HCT116 (cell line): ENCODE data around the gene DGKE. TPM values are rescaled to one million over a fixed set of nuclear protein-coding genes. Genes with fewer than 3 reads are reported as not detected.

ENCODE experiments used
- ATAC-seq: fragments of 200-7000 bp; cut with Tn5 transposase; 2 replicates; pipeline ENCODE4 v1.9.1; 2020; ENCODE audit warnings: mild to moderate bottlenecking, moderate library complexity
- BruUV-seq: library from RNA; stranded (reverse); fragments of 400-500 nt; replicated peaks from 2 replicates; lab custom pipeline; 2021; lab: Mats Ljungman, UMichigan
- CTCF ChIA-PET: fragments of 300-600 bp; sonication (Branson Sonifier 250); formaldehyde crosslinking; loops from one replicate; lab custom pipeline; 2021; ENCODE audit warnings: antibody characterized with exemption; lab: Charles Lee
- POLR2A ChIA-PET: fragments of 300-600, 350-600 bp; sonication (Branson Sonifier 250); formaldehyde crosslinking; loops from one replicate; lab custom pipeline; 2021; ENCODE audit warnings: antibody characterized with exemption; lab: Charles Lee
- RAD21 ChIA-PET, 2 experiments: fragments of 300-600 bp; sonication (Branson Sonifier 250); formaldehyde crosslinking; loops; one replicate each; lab custom pipeline; 2023; ENCODE audit warnings: low total read pairs in 2 of 2; ENCODE audit not compliant: uncharacterized antibody in 2 of 2, unreplicated experiment in 2 of 2, low non-redundant PET in 1 of 2; lab: Charles Lee
- DNase-seq: peaks from one replicate; pipeline ENCODE4 v3.0.0-alpha.2; 2010; ENCODE audit warnings: low read depth, low spot score
- H2AFZ ChIP-seq: fragments of 200-600 bp; shearing (Covaris generic), sonication (generic); 2 replicates; pipeline ENCODE4 v1.6.1; 2017; ENCODE audit warnings: low read depth, mixed run types, mixed read lengths, antibody characterized with exemption, low read length; ENCODE audit not compliant: poor library complexity, severe bottlenecking
- H3K27ac ChIP-seq: 2 replicates; pipeline ENCODE4 v1.5.1; 2012; ENCODE audit warnings: low read depth, low read length
- H3K27me3 ChIP-seq: fragments of 200-600 bp; sonication (generic); 2 replicates; pipeline ENCODE4 v1.6.1; 2016; ENCODE audit warnings: mixed run types, low read length, mixed read lengths; ENCODE audit not compliant: insufficient read depth
- H3K36me3 ChIP-seq, 2 experiments: fragments of 200-500 bp in 1 of 2; fragments of 200-600 bp in 1 of 2; sonication (Bioruptor generic) in 1 of 2; sonication (generic) in 1 of 2; 2 replicates each; pipeline versions ENCODE4 v1.5.1 to v1.6.1; 2014 to 2016; ENCODE audit warnings: low read length in 2 of 2, inconsistent platforms in 1 of 2, mixed read lengths in 1 of 2, mixed run types in 1 of 2; ENCODE audit not compliant: insufficient read depth in 2 of 2, control insufficient read depth in 1 of 2
- H3K4me1 ChIP-seq, 2 experiments: fragments of 200-600 bp in 1 of 2; sonication (generic) in 1 of 2; 2 replicates each; pipeline versions ENCODE4 v1.5.1 to v1.6.1; 2012 to 2017; ENCODE audit warnings: low read length in 2 of 2, inconsistent platforms in 1 of 2, mild to moderate bottlenecking in 1 of 2, mixed read lengths in 1 of 2, mixed run types in 1 of 2, moderate library complexity in 1 of 2; ENCODE audit not compliant: insufficient read depth in 2 of 2, control insufficient read depth in 1 of 2
- H3K4me2 ChIP-seq: fragments of 200-600 bp; sonication (generic); 2 replicates; pipeline ENCODE4 v1.6.1; 2017; ENCODE audit warnings: mixed run types, low read length, mixed read lengths
- H3K4me3 ChIP-seq, 2 experiments: fragments of 200-600 bp in 1 of 2; sonication (generic) in 1 of 2; replicated peaks in 1 of 2; 2 replicates each; pipeline ENCODE4 v1.5.1; 2011 to 2016; ENCODE audit warnings: low read length in 2 of 2, control low read depth in 1 of 2, low read depth in 1 of 2, mild to moderate bottlenecking in 1 of 2, mixed read lengths in 1 of 2, mixed run types in 1 of 2
- H3K79me2 ChIP-seq: fragments of 200-600 bp; sonication (generic); 2 replicates; pipeline ENCODE4 v1.6.1; 2017; ENCODE audit warnings: mild to moderate bottlenecking, mixed run types, low read length, moderate library complexity, mixed read lengths; ENCODE audit not compliant: insufficient read depth
- H3K9ac ChIP-seq: fragments of 200-600 bp; sonication (generic); 2 replicates; pipeline ENCODE4 v1.6.1; 2016; ENCODE audit warnings: low read length, mixed read lengths
- H3K9me2 ChIP-seq: fragments of 200-600 bp; sonication (generic), shearing (Covaris generic); 2 replicates; pipeline ENCODE4 v1.6.1; 2017; ENCODE audit warnings: mixed run types, mild to moderate bottlenecking, moderate library complexity; ENCODE audit not compliant: insufficient read depth
- H3K9me3 ChIP-seq, 2 experiments: fragments of 200-500 bp in 1 of 2; fragments of 200-600 bp in 1 of 2; sonication (Bioruptor generic) in 1 of 2; sonication (generic) in 1 of 2; 2 replicates each; pipeline ENCODE4 v1.6.1; 2014 to 2017; ENCODE audit warnings: low read length in 2 of 2, mixed read lengths in 2 of 2, inconsistent platforms in 1 of 2, low read depth in 1 of 2, mild to moderate bottlenecking in 1 of 2, mixed run types in 1 of 2, moderate library complexity in 1 of 2; ENCODE audit not compliant: control insufficient read depth in 1 of 2, insufficient read depth in 1 of 2
- H4K20me1 ChIP-seq: fragments of 200-600 bp; sonication (generic), shearing (Covaris generic); 2 replicates; pipeline ENCODE4 v1.6.1; 2017; ENCODE audit warnings: mixed run types, mild to moderate bottlenecking, moderate library complexity; ENCODE audit not compliant: insufficient read depth
- CBX3 ChIP-seq: IDR thresholded peaks from 2 replicates; pipeline ENCODE4 v1.6.1; 2012; ENCODE audit warnings: low read depth
- EGR1 ChIP-seq: IDR thresholded peaks from 2 replicates; pipeline ENCODE4 v1.6.1; 2012; ENCODE audit warnings: low read depth
- EZH2 ChIP-seq: fragments of 200-600 bp; sonication (generic); IDR thresholded peaks from 2 replicates; pipeline ENCODE4 v1.6.1; 2017; ENCODE audit warnings: antibody characterized with exemption, mixed run types
- JUND ChIP-seq: IDR thresholded peaks from 2 replicates; pipeline ENCODE4 v1.6.1; 2012
- POLR2A ChIP-seq: IDR thresholded peaks from 2 replicates; pipeline ENCODE4 v1.7.0; 2011; ENCODE audit warnings: borderline replicate concordance; ENCODE audit not compliant: insufficient read depth, insufficient read length; ENCODE audit errors: extremely low read depth
- SIN3A ChIP-seq: IDR thresholded peaks from 2 replicates; pipeline ENCODE4 v1.6.1; 2012; ENCODE audit warnings: low read depth
- SRF ChIP-seq: IDR thresholded peaks from 2 replicates; pipeline ENCODE4 v1.6.1; 2012; ENCODE audit warnings: low read depth
- TCF7L2 ChIP-seq: IDR thresholded peaks from 2 replicates; pipeline ENCODE4 v1.7.0; 2011; ENCODE audit warnings: borderline replicate concordance, inconsistent platforms; ENCODE audit not compliant: insufficient read depth, insufficient read length; ENCODE audit errors: extremely low read depth
- YY1 ChIP-seq: IDR thresholded peaks from 2 replicates; pipeline ENCODE4 v1.6.1; 2011; ENCODE audit warnings: low read length, low read depth, moderate library complexity, mild to moderate bottlenecking; ENCODE audit not compliant: insufficient replicate concordance; ENCODE audit errors: extremely low read depth
- intact Hi-C: fragments of 100-400 bp; cut with micrococcal nuclease; formaldehyde crosslinking; loops from 2 replicates; pipeline ENCODE4 v1.10.0; 2022
- total RNA-seq: library from RNA; stranded (reverse); gene quantifications from one replicate; pipeline ENCODE4 v1.2.1, GENCODE V29; 2021; ENCODE audit not compliant: unreplicated experiment
- TF ChIP-seq, protein P1 (sequence below): IDR thresholded peaks from 2 replicates; pipeline ENCODE4 v1.6.1; 2012; ENCODE audit warnings: low read depth
- TF ChIP-seq, protein P2 (sequence below): IDR thresholded peaks from 2 replicates; pipeline ENCODE4 v1.6.1; 2011; ENCODE audit warnings: mild to moderate bottlenecking, low read length, moderate library complexity; ENCODE audit not compliant: insufficient replicate concordance; ENCODE audit errors: extremely low read depth
- TF ChIP-seq, protein P3 (sequence below): IDR thresholded peaks from 2 replicates; pipeline ENCODE4 v1.6.1; 2012
- TF ChIP-seq, protein P4 (sequence below): IDR thresholded peaks from 2 replicates; pipeline ENCODE4 v1.6.1; 2012
- TF ChIP-seq, protein P5 (sequence below), 3 experiments: fragments of 200-600 bp in 1 of 3; sonication (generic) in 1 of 3; IDR thresholded peaks in 2 of 3; conservative IDR thresholded peaks in 1 of 3; 2 replicates each; pipeline ENCODE4 v1.5.1; 2012 to 2017; ENCODE audit warnings: low read depth in 2 of 3, low read length in 2 of 3, antibody characterized with exemption in 1 of 3, borderline replicate concordance in 1 of 3, control low read depth in 1 of 3, mild to moderate bottlenecking in 1 of 3, mixed read lengths in 1 of 3, mixed run types in 1 of 3, moderate library complexity in 1 of 3; ENCODE audit not compliant: insufficient read depth in 1 of 3

Gene DGKE
- total RNA-seq, 1 experiment from 2014 or later, result 5.2 TPM

DNA sequence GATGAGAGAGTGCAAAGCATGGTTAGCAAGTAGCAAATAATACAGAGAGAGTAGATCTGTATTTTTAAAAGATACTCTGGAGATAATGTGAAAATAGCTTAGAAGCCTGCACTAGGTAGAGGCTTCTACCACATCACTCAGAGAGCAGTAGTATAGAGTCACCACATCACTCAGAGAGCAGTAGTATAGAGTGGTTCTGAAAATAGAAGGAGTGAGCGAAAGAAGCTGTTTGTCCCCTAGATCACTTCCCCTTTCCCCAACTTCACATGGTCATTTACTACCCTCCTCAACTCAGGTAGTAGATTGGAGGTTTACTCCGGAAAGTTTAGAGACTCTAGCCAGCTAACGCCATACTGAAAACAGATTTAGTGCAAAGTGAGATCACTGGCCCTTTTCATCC is 17.1 kb downstream of the DGKE start (continued):
- TF ChIP-seq, protein P1, sequence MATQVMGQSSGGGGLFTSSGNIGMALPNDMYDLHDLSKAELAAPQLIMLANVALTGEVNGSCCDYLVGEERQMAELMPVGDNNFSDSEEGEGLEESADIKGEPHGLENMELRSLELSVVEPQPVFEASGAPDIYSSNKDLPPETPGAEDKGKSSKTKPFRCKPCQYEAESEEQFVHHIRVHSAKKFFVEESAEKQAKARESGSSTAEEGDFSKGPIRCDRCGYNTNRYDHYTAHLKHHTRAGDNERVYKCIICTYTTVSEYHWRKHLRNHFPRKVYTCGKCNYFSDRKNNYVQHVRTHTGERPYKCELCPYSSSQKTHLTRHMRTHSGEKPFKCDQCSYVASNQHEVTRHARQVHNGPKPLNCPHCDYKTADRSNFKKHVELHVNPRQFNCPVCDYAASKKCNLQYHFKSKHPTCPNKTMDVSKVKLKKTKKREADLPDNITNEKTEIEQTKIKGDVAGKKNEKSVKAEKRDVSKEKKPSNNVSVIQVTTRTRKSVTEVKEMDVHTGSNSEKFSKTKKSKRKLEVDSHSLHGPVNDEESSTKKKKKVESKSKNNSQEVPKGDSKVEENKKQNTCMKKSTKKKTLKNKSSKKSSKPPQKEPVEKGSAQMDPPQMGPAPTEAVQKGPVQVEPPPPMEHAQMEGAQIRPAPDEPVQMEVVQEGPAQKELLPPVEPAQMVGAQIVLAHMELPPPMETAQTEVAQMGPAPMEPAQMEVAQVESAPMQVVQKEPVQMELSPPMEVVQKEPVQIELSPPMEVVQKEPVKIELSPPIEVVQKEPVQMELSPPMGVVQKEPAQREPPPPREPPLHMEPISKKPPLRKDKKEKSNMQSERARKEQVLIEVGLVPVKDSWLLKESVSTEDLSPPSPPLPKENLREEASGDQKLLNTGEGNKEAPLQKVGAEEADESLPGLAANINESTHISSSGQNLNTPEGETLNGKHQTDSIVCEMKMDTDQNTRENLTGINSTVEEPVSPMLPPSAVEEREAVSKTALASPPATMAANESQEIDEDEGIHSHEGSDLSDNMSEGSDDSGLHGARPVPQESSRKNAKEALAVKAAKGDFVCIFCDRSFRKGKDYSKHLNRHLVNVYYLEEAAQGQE, result no peak
- no peak for TF ChIP-seq EZH2
- TF ChIP-seq CBX3, result no peak
- TF ChIP-seq POLR2A, result no peak

DNA sequence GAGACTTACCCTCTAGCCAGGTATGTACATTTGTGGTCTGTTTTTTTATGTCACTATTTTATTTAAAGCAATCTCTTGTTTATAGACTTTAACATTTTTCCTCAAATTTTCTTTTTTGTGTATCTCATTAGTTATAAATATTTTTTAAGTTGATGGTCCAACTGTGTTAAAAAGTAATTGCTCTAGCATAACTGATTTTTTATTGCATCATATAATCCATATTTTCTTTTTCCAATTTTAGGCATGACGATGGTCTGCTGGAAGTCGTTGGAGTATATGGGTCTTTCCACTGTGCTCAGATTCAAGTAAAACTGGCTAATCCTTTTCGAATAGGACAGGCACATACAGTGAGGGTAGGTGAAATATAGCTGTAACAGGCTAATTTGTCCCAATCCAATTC is 27.9 kb downstream of the DGKE start:
- Histone ChIP-seq H3K4me1 (no peaks in the 10 kb centered on the region), H4K20me1 (no peaks in the 10 kb centered on the region), H3K4me2 (no peak overlapping the region), H2AFZ (no peak overlapping the region), H3K79me2 (no peaks in the 10 kb centered on the region), H3K9ac (no peak overlapping the region), H3K9me3 (no peaks in the 10 kb centered on the region), H3K27me3 (no peaks in the 10 kb centered on the region), H3K36me3 (no peaks in the 10 kb centered on the region), H3K9me2 (no peaks in the 10 kb centered on the region), H3K4me3 (no peak overlapping the region), H3K27ac (no peak overlapping the region)
- ChIA-PET POLR2A (no interaction called here), CTCF (no interaction called here), RAD21 (no interaction called here)
- intact Hi-C loops, result no loop called here
- DNase-seq (no peak), ATAC-seq (no peak)
- no peak for TF ChIP-seq SIN3A
- TF ChIP-seq, protein P2, sequence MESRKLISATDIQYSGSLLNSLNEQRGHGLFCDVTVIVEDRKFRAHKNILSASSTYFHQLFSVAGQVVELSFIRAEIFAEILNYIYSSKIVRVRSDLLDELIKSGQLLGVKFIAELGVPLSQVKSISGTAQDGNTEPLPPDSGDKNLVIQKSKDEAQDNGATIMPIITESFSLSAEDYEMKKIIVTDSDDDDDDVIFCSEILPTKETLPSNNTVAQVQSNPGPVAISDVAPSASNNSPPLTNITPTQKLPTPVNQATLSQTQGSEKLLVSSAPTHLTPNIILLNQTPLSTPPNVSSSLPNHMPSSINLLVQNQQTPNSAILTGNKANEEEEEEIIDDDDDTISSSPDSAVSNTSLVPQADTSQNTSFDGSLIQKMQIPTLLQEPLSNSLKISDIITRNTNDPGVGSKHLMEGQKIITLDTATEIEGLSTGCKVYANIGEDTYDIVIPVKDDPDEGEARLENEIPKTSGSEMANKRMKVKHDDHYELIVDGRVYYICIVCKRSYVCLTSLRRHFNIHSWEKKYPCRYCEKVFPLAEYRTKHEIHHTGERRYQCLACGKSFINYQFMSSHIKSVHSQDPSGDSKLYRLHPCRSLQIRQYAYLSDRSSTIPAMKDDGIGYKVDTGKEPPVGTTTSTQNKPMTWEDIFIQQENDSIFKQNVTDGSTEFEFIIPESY, result no peak
- TF ChIP-seq YY1, result no peak
- no peak for TF ChIP-seq EZH2
- TF ChIP-seq JUND, result no peak
- no peak for TF ChIP-seq SRF
- TF ChIP-seq, protein P3, sequence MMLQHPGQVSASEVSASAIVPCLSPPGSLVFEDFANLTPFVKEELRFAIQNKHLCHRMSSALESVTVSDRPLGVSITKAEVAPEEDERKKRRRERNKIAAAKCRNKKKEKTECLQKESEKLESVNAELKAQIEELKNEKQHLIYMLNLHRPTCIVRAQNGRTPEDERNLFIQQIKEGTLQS, result no peak
- TF ChIP-seq, protein P4, sequence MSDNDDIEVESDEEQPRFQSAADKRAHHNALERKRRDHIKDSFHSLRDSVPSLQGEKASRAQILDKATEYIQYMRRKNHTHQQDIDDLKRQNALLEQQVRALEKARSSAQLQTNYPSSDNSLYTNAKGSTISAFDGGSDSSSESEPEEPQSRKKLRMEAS, result no peak
- TF ChIP-seq, protein P5, sequence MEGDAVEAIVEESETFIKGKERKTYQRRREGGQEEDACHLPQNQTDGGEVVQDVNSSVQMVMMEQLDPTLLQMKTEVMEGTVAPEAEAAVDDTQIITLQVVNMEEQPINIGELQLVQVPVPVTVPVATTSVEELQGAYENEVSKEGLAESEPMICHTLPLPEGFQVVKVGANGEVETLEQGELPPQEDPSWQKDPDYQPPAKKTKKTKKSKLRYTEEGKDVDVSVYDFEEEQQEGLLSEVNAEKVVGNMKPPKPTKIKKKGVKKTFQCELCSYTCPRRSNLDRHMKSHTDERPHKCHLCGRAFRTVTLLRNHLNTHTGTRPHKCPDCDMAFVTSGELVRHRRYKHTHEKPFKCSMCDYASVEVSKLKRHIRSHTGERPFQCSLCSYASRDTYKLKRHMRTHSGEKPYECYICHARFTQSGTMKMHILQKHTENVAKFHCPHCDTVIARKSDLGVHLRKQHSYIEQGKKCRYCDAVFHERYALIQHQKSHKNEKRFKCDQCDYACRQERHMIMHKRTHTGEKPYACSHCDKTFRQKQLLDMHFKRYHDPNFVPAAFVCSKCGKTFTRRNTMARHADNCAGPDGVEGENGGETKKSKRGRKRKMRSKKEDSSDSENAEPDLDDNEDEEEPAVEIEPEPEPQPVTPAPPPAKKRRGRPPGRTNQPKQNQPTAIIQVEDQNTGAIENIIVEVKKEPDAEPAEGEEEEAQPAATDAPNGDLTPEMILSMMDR (IDR thresholded peaks at IDR 0.05 in 2 of 3, conservative IDR thresholded peaks at IDR 0.05 in 1 of 3; ENCODE audit: borderline replicate concordance in 1 of 3, insufficient read depth in 1 of 3, low read depth in 2 of 3, low read length in 2 of 3), result no peak
- no peak for TF ChIP-seq TCF7L2
- TF ChIP-seq CBX3, result no peak
- TF ChIP-seq EGR1, result no peak
- BruUV-seq, result no TSS peak
